CD4-positive, alpha-beta T cell (primary cell): ENCODE results near the gene IFT74. TPM values are rescaled to one million over a fixed set of nuclear protein-coding genes. Genes with fewer than 3 reads are reported as not detected.

Experiments
- ATAC-seq: fragments of 200-7000 bp; cut with Tn5 transposase; one replicate; pipeline ENCODE4 v1.10.0; 2022; ENCODE audit warnings: mild to moderate bottlenecking; ENCODE audit not compliant: poor library complexity
- CTCF ChIA-PET: fragments of 350-600 bp; sonication (Branson Sonifier 250); formaldehyde crosslinking; loops from one replicate; lab custom pipeline; 2021; ENCODE audit warnings: antibody characterized with exemption, inconsistent platforms; lab: Charles Lee
- POLR2A ChIA-PET: fragments of 350-600 bp; sonication (Branson Sonifier 250); formaldehyde crosslinking; loops from one replicate; lab custom pipeline; 2021; ENCODE audit warnings: antibody characterized with exemption, inconsistent platforms; lab: Charles Lee
- DNase-seq, 14 experiments: peaks; one replicate each; pipeline ENCODE4 v3.0.0-alpha.2; 2013 to 2020; ENCODE audit warnings: mixed read lengths in 2 of 14
- H3K27ac ChIP-seq, 2 donors: one replicate each; pipeline versions ENCODE4 v1.5.1 to v1.7.0; 2013; ENCODE audit warnings: low read length in 2 of 2, low read depth in 1 of 2, mild to moderate bottlenecking in 1 of 2
- H3K27me3 ChIP-seq, 2 experiments: 1 replicate in 1 of 2; 2 replicates in 1 of 2; pipeline versions ENCODE4 v1.6.1 to v1.7.0; 2013; ENCODE audit warnings: low read length in 2 of 2, control low read depth in 1 of 2, mild to moderate bottlenecking in 1 of 2, moderate library complexity in 1 of 2; ENCODE audit not compliant: insufficient read depth in 2 of 2, control insufficient read depth in 1 of 2
- H3K36me3 ChIP-seq: one replicate; pipeline ENCODE4 v1.6.1; 2013; ENCODE audit warnings: low read length, control low read depth; ENCODE audit not compliant: insufficient read depth
- H3K4me1 ChIP-seq: one replicate; pipeline ENCODE4 v1.6.1; 2013; ENCODE audit warnings: low read length, control low read depth; ENCODE audit not compliant: insufficient read depth
- H3K4me3 ChIP-seq: one replicate; pipeline ENCODE4 v1.5.1; 2013; ENCODE audit warnings: mild to moderate bottlenecking, low read length, moderate library complexity
- H3K9me3 ChIP-seq, 2 experiments: 1 replicate in 1 of 2; 2 replicates in 1 of 2; pipeline versions ENCODE4 v1.6.1 to v1.7.0; 2013; ENCODE audit warnings: low read length in 2 of 2, mild to moderate bottlenecking in 2 of 2, control low read depth in 1 of 2, moderate library complexity in 1 of 2; ENCODE audit not compliant: control insufficient read depth in 1 of 2, insufficient read depth in 1 of 2
- H3K27ac Mint-ChIP-seq: one replicate; pipeline ENCODE4 v1.8.0; 2020; ENCODE audit warnings: mixed read lengths
- H3K27me3 Mint-ChIP-seq: one replicate; pipeline ENCODE4 v1.8.0; 2021; ENCODE audit warnings: mixed read lengths
- H3K36me3 Mint-ChIP-seq: one replicate; pipeline ENCODE4 v1.8.0; 2021; ENCODE audit warnings: low read depth, mixed read lengths
- H3K4me1 Mint-ChIP-seq: one replicate; pipeline ENCODE4 v1.8.0; 2021; ENCODE audit warnings: low read depth, mixed read lengths
- H3K4me3 Mint-ChIP-seq: one replicate; pipeline ENCODE4 v1.8.0; 2020; ENCODE audit warnings: mild to moderate bottlenecking, mixed read lengths
- H3K9me3 Mint-ChIP-seq: one replicate; pipeline ENCODE4 v1.8.0; 2020; ENCODE audit warnings: mixed read lengths
- CTCF ChIP-seq: fragments of 200-600 bp; IDR thresholded peaks from one replicate; pipeline ENCODE4 v1.8.0; 2022; ENCODE audit warnings: antibody characterized with exemption, mild to moderate bottlenecking
- intact Hi-C, 2 experiments: fragments of 100-400 bp; cut with DNase I in 1 of 2; cut with micrococcal nuclease in 1 of 2; formaldehyde crosslinking; loops; one replicate each; pipeline versions ENCODE4 v1.15.1 to v1.9.0; 2023 to 2025; cut with DNase I, micrococcal nuclease
- total RNA-seq, 174 experiments: library from RNA in 2 of 174; stranded (reverse) in 2 of 174; gene quantifications; one replicate each; pipeline ENCODE4 v1.2.3 and lab custom pipeline; 2021 to 2026

IFT74 gene
- total RNA-seq, 2 experiments from 2014 or later, result 7.3 to 7.7 TPM

DNA sequence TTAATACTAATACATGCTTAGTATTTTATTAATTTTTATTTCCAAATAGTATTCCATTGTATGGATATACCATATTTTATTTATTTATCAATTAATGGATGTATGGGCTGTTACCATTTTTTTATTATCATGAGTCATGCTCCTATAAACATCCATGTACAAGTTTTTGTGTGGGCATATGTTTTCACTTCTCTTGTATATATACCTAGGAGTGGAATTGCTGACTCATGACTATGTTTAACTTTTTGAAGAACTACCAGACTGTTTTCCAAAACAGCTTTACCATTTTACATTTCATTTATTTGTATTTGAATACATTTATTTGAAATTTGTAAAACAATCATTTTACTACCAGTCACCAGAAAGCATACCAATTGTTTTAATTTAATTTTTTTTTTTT lies 63.4 kb downstream of the IFT74 start:
- CTCF ChIA-PET, result interaction anchor here (0.7 kb wide), 1 partner anchor 1928 kb away, joined by 3 read pairs; no protein-coding TSS in a partner anchor
- H3K4me3 Mint-ChIP-seq, result no peak overlapping the region
- intact Hi-C loops, result no loop called here
- no peak for ATAC-seq
- POLR2A ChIA-PET, result no interaction called here
- no peaks in the 10 kb centered on the region for H3K4me1 ChIP-seq
- no peak overlapping the region for H3K4me3 ChIP-seq
- H3K27ac ChIP-seq, result no peak overlapping the region
- H3K27me3 Mint-ChIP-seq, result no peaks in the 10 kb centered on the region
- no peak overlapping the region for H3K27ac Mint-ChIP-seq
- peaks cover 17% of the 10 kb centered on the region for H3K36me3 ChIP-seq
- no peaks in the 10 kb centered on the region for H3K27me3 ChIP-seq
- no peak for DNase-seq
- no peaks in the 10 kb centered on the region for H3K9me3 ChIP-seq
- no peaks in the 10 kb centered on the region for H3K4me1 Mint-ChIP-seq
- H3K36me3 Mint-ChIP-seq, result peaks cover 69% of the 10 kb centered on the region
- no peak for TF ChIP-seq CTCF
- no peaks in the 10 kb centered on the region for H3K9me3 Mint-ChIP-seq

- Mint-ChIP-seq H3K27me3 (no peaks in the 10 kb centered on the region), H3K9me3 (peaks cover 6% of the 10 kb centered on the region), H3K4me3 (no peak overlapping the region), H3K4me1 (no peaks in the 10 kb centered on the region), H3K36me3 (peaks cover 63% of the 10 kb centered on the region), H3K27ac (no peak overlapping the region)
- Histone ChIP-seq H3K27me3 (no peaks in the 10 kb centered on the region), H3K36me3 (peaks cover 14% of the 10 kb centered on the region), H3K9me3 (no peaks in the 10 kb centered on the region), H3K4me3 (no peak overlapping the region), H3K4me1 (no peaks in the 10 kb centered on the region), H3K27ac (no peak overlapping the region)
- intact Hi-C loops, result no loop called here
- no peak for DNase-seq
- CTCF ChIA-PET, result interaction anchor here (0.9 kb wide), 1 partner anchor 9 kb away, joined by 3 read pairs; no protein-coding TSS in a partner anchor
- ATAC-seq, result no peak
- POLR2A ChIA-PET, result no interaction called here
- TF ChIP-seq CTCF, result no peak
These were observed 66.7 kb downstream of the IFT74 start for GRCh38 chr9:27022920-27023319.

GRCh38 chr9:27029186-27029585 lies 73.0 kb downstream of the IFT74 start:
- H3K9me3 Mint-ChIP-seq, result peaks cover 6% of the 10 kb centered on the region
- Histone ChIP-seq H3K4me3 (no peak overlapping the region), H3K36me3 (peaks cover 4% of the 10 kb centered on the region), H3K27ac (no peak overlapping the region), H3K9me3 (no peaks in the 10 kb centered on the region), H3K27me3 (no peaks in the 10 kb centered on the region), H3K4me1 (no peaks in the 10 kb centered on the region)
- no peak for DNase-seq
- no peak overlapping the region for H3K27ac Mint-ChIP-seq
- ChIA-PET CTCF (no interaction called here), POLR2A (no interaction called here)
- H3K36me3 Mint-ChIP-seq, result peaks cover 26% of the 10 kb centered on the region
- no peak for ATAC-seq
- H3K4me3 Mint-ChIP-seq, result no peak overlapping the region
- no peaks in the 10 kb centered on the region for H3K4me1 Mint-ChIP-seq
- H3K27me3 Mint-ChIP-seq, result no peaks in the 10 kb centered on the region
- intact Hi-C loops, result no loop called here
- no peak for TF ChIP-seq CTCF
